HepG2 (cell line): ENCODE data around the gene CAPN3. TPM values are rescaled to one million over a fixed set of nuclear protein-coding genes. Genes with fewer than 3 reads are reported as not detected.

ENCODE experiments used
- ATAC-seq: fragments of 200-7000 bp; cut with Tn5 transposase; 3 replicates; pipeline ENCODE4 v1.9.1; 2020; ENCODE audit warnings: mild to moderate bottlenecking, moderate library complexity
- BruUV-seq: library from RNA; stranded (reverse); fragments of 400-500 nt; replicated peaks from 2 replicates; lab custom pipeline; 2021; lab: Mats Ljungman, UMichigan
- CTCF ChIA-PET: fragments of 300-600 bp; formaldehyde crosslinking; extraction: SDS; loops from one replicate; lab custom pipeline; 2021; ENCODE audit warnings: low total read pairs, inconsistent platforms, low intra/inter-chr PET ratio; lab: Yijun Ruan, JAX
- POLR2A ChIA-PET: fragments of 350-600 bp; sonication (Branson Sonifier 250); formaldehyde crosslinking; loops from one replicate; lab custom pipeline; 2020; ENCODE audit warnings: antibody characterized with exemption, inconsistent platforms; lab: Yijun Ruan, JAX
- DNase-seq: peaks from one replicate; pipeline ENCODE4 v3.0.0-alpha.2; 2015; ENCODE audit warnings: low spot score
- FAIRE-seq: peaks from 3 replicates; lab custom pipeline; 2011; peaks lifted over from hg19 to GRCh38; lab: Jason Lieb, UNC
- H2AFZ ChIP-seq: one replicate; pipeline ENCODE4 v1.6.1; 2011; ENCODE audit warnings: low read length, inconsistent platforms
- H3K27ac ChIP-seq: fragments of 300-600 bp; 3 replicates; pipeline ENCODE4 v1.8.0; 2011; ENCODE audit warnings: mixed run types, mild to moderate bottlenecking, mixed read lengths, low read length, inconsistent platforms; ENCODE audit not compliant: insufficient read depth; ENCODE audit errors: extremely low read length
- H3K27me3 ChIP-seq, 2 experiments: fragments of 200-600 bp in 1 of 2; 2 replicates in 1 of 2; 3 replicates in 1 of 2; pipeline versions ENCODE4 v1.6.0 to v1.8.0; 2011; ENCODE audit warnings: low read length in 2 of 2, mild to moderate bottlenecking in 2 of 2, moderate library complexity in 2 of 2, inconsistent platforms in 1 of 2; ENCODE audit not compliant: insufficient read depth in 2 of 2, control insufficient read depth in 1 of 2
- H3K36me3 ChIP-seq, 2 experiments: fragments of 200-600 bp in 1 of 2; replicated peaks in 1 of 2; 2 replicates in 1 of 2; 3 replicates in 1 of 2; pipeline versions ENCODE4 v1.5.1 to v1.8.0; 2011; ENCODE audit warnings: low read length in 2 of 2, inconsistent platforms in 1 of 2; ENCODE audit not compliant: insufficient read depth in 2 of 2, control insufficient read depth in 1 of 2
- H3K4me1 ChIP-seq: 2 replicates; pipeline ENCODE4 v1.5.1; 2012; ENCODE audit warnings: low read length, inconsistent platforms; ENCODE audit not compliant: insufficient read depth
- H3K4me2 ChIP-seq: 2 replicates; pipeline ENCODE4 v1.6.0; 2011; ENCODE audit warnings: low read depth, low read length, inconsistent platforms
- H3K4me3 ChIP-seq, 3 experiments: fragments of 200-600 bp in 1 of 3; sonication (generic), shearing (Covaris generic) in 1 of 3; replicated peaks in 1 of 3; 2 replicates each; pipeline ENCODE4 v1.5.1; 2011 to 2016; ENCODE audit warnings: low read length in 3 of 3, inconsistent platforms in 2 of 3, low read depth in 2 of 3, mild to moderate bottlenecking in 2 of 3, control low read depth in 1 of 3, mixed read lengths in 1 of 3; ENCODE audit not compliant: insufficient read depth in 1 of 3
- H3K79me2 ChIP-seq: one replicate; pipeline ENCODE4 v1.6.1; 2011; ENCODE audit warnings: low read length, inconsistent platforms; ENCODE audit not compliant: insufficient read depth
- H3K9ac ChIP-seq: 2 replicates; pipeline ENCODE4 v1.6.0; 2011; ENCODE audit warnings: mild to moderate bottlenecking, low read depth, low read length, inconsistent platforms; ENCODE audit not compliant: insufficient read depth
- H3K9me3 ChIP-seq: 2 replicates; pipeline ENCODE4 v1.5.1; 2012; ENCODE audit warnings: mild to moderate bottlenecking, low read length
- H4K20me1 ChIP-seq: 2 replicates; pipeline ENCODE4 v1.6.0; 2011; ENCODE audit warnings: inconsistent platforms, mild to moderate bottlenecking, low read length, moderate library complexity; ENCODE audit not compliant: insufficient read depth
- CREM ChIP-seq, 2 experiments: sonication (generic) in 1 of 2; formaldehyde crosslinking in 1 of 2; IDR thresholded peaks; 2 replicates each; pipeline versions ENCODE4 v1.4.0 to v1.6.1; 2016 to 2020; ENCODE audit warnings: antibody characterized with exemption in 1 of 2, mild to moderate bottlenecking in 1 of 2, missing genetic modification reagents in 1 of 2
- FOXA1 ChIP-seq, 2 experiments: fragments of 450-650 bp in 1 of 2; sonication (generic) in 1 of 2; formaldehyde crosslinking in 1 of 2; IDR thresholded peaks; 2 replicates each; pipeline versions ENCODE4 v1.4.0 to v1.6.1; 2016 to 2020; ENCODE audit warnings: missing genetic modification reagents in 1 of 2
- HDAC2 ChIP-seq: sonication (generic); formaldehyde crosslinking; IDR thresholded peaks from 2 replicates; pipeline ENCODE4 v1.4.0; 2020; ENCODE audit warnings: missing genetic modification reagents
- NR2F1 ChIP-seq, 2 experiments: fragments of 450-650 bp in 1 of 2; formaldehyde crosslinking in 1 of 2; IDR thresholded peaks; 2 replicates each; pipeline versions ENCODE4 v1.5.0 to v1.6.1; 2016 to 2020; ENCODE audit warnings: mild to moderate bottlenecking in 1 of 2, missing compliant biosample characterization in 1 of 2, missing genetic modification reagents in 1 of 2, moderate library complexity in 1 of 2
- TMF1 ChIP-seq: sonication (generic); formaldehyde crosslinking; IDR thresholded peaks from 2 replicates; pipeline ENCODE4 v1.8.1; 2022; ENCODE audit warnings: low read depth, missing genetic modification reagents
- ZBTB8A ChIP-seq: sonication (generic); formaldehyde crosslinking; IDR thresholded peaks from 2 replicates; pipeline ENCODE4 v1.4.0; 2020; ENCODE audit warnings: mild to moderate bottlenecking, low read depth, missing genetic modification reagents, borderline replicate concordance
- ZNF33A ChIP-seq: sonication (generic); formaldehyde crosslinking; IDR thresholded peaks from 2 replicates; pipeline ENCODE4 v1.5.1; 2020; ENCODE audit warnings: missing genetic modification reagents, mild to moderate bottlenecking, moderate library complexity, borderline replicate concordance
- ZNF547 ChIP-seq: sonication (generic); formaldehyde crosslinking; IDR thresholded peaks from 2 replicates; pipeline ENCODE4 v1.5.1; 2020; ENCODE audit warnings: mild to moderate bottlenecking, missing genetic modification reagents
- ZNF75D ChIP-seq: sonication (generic); formaldehyde crosslinking; IDR thresholded peaks from 2 replicates; pipeline ENCODE4 v1.8.1; 2023; ENCODE audit warnings: missing genetic modification reagents, mild to moderate bottlenecking, borderline replicate concordance
- ZSCAN21 ChIP-seq: sonication (generic); formaldehyde crosslinking; IDR thresholded peaks from 2 replicates; pipeline ENCODE4 v1.8.0; 2022; ENCODE audit warnings: mild to moderate bottlenecking, missing genetic modification reagents, moderate library complexity, borderline replicate concordance
- WGBS: methylation state at CpG from one replicate; pipeline ENCODE4 v1.1.6; 2017; ENCODE audit warnings: low lambda C conversion rate; 5-methylcytosine and 5-hydroxymethylcytosine counted together
- in situ Hi-C: cut with HindIII; loops from 2 replicates; pipeline ENCODE4 v1.10.0; 2017; ENCODE audit warnings: low pct_unique_long_range_greater_than_20kb; ENCODE audit not compliant: extremely low pct_ligation_motif_present
- intact Hi-C: fragments of 100-400 bp; cut with micrococcal nuclease; formaldehyde crosslinking; loops from one replicate; pipeline ENCODE4 v1.10.0; 2022; ENCODE audit not compliant: unreplicated experiment
- polyA plus RNA-seq, 8 experiments: library from polyadenylated mRNA; depleted of rRNA in 3 of 8; stranded (reverse) in 7 of 8; unstranded in 1 of 8; fragments of >200 nt; fragmentation: Illumina TruSeq in 4 of 8; extraction: Trizol in 4 of 8; gene quantifications; 2 replicates each; pipeline versions ENCODE4 v1.2.1 to v1.2.3, GENCODE V29; 2011 to 2016; ENCODE audit warnings: low read depth in 4 of 8, missing spikeins in 1 of 8, mixed read lengths in 1 of 8; ENCODE audit not compliant: insufficient read depth in 1 of 8
- total RNA-seq, 5 experiments: library from RNA; depleted of rRNA; stranded (reverse); fragments of >200 nt; fragmentation: Illumina TruSeq; extraction: Trizol; gene quantifications; 2 replicates each; pipeline ENCODE4 v1.2.3, GENCODE V29; 2016; ENCODE audit warnings: low read depth in 1 of 5
- TF ChIP-seq, protein P1 (sequence below): sonication (generic); formaldehyde crosslinking; conservative IDR thresholded peaks from 2 replicates; pipeline ENCODE4 v1.4.0; 2020; ENCODE audit warnings: mild to moderate bottlenecking, missing genetic modification reagents, moderate library complexity

The CAPN3 gene
- total and polyA plus RNA-seq, 2 of the 13 experiments (the other 11 are each of a cell fraction or from before 2014, with no cell fraction given) = 1.3 to 4.6 TPM

DNA sequence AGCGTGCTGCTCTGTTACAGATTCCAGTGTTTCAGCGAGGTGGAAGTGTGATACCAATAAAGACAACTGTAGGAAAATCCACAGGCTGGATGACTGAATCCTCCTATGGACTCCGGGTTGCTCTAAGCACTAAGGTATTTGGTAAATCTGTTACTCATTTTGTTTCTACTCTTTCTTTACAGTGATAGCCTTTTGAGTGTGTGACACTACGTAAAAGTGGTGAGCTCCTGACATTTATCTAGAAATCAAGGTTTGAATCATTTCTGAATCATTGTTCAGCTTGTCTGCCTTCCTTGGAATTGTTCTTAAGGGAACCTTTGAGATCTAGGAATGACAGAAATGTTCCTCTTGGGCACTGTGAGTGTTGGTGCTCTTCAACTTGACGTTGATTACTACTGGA, 11.2 kb upstream of the CAPN3 start:
- WGBS = 88% methylated on average over 5 of the region's 5 CpGs
- DNase-seq (no peak), FAIRE-seq (no peak), ATAC-seq (no peak)
- no peak overlapping the region for H3K4me2 ChIP-seq
- no TSS peak for BruUV-seq
- peaks cover 0 to 1% of the 10 kb centered on the region in 2 experiments; a peak in 1 of 5 replicates for H3K36me3 ChIP-seq
- no peak overlapping the region for H3K27ac ChIP-seq
- no peaks in the 10 kb centered on the region for H4K20me1 ChIP-seq
- no peak overlapping the region for H2AFZ ChIP-seq
- no peak overlapping the region for H3K9ac ChIP-seq
- no peaks in the 10 kb centered on the region for H3K79me2 ChIP-seq
- CTCF ChIA-PET = no interaction called here
- in situ Hi-C loops = no loop called here
- H3K4me3 ChIP-seq = no peak overlapping the region
- no peak for TF ChIP-seq ZSCAN21
- H3K9me3 ChIP-seq = no peaks in the 10 kb centered on the region
- POLR2A ChIA-PET = no interaction called here
- H3K4me1 ChIP-seq = no peaks in the 10 kb centered on the region
- intact Hi-C loops = no loop called here
- H3K27me3 ChIP-seq = no peaks in the 10 kb centered on the region

DNA sequence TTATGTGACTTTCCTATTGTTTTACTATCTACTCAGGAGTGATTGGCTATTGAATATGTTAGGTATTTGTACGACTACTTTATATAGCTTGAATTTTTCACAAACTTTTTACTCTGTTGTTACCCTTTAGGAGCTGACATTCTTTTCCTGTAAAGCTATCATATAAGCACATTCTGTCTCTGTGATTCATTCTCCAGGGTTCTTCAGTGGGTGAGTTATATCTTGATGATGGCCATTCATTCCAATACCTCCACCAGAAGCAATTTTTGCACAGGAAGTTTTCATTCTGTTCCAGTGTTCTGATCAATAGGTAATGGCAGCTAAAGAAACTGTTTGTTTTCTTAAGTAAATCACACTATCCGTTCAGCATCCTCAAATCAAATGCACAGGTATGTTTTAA, 10.1 kb upstream of the CAPN3 start:
- WGBS = 95% methylated on average over 2 of the region's 2 CpGs
- ATAC-seq = no peak
- no peak for DNase-seq
- Histone ChIP-seq H4K20me1 (no peaks in the 10 kb centered on the region), H3K27ac (no peak overlapping the region), H3K4me2 (no peak overlapping the region), H3K4me1 (no peaks in the 10 kb centered on the region), H2AFZ (no peak overlapping the region), H3K79me2 (no peaks in the 10 kb centered on the region), H3K9me3 (no peaks in the 10 kb centered on the region), H3K9ac (no peak overlapping the region), H3K36me3 (peaks cover 0 to 1% of the 10 kb centered on the region in 2 experiments; a peak in 1 of 5 replicates), H3K4me3 (no peak overlapping the region), H3K27me3 (no peaks in the 10 kb centered on the region)
- BruUV-seq = no TSS peak
- ChIA-PET POLR2A (no interaction called here), CTCF (no interaction called here)
- TF ChIP-seq, protein P1, sequence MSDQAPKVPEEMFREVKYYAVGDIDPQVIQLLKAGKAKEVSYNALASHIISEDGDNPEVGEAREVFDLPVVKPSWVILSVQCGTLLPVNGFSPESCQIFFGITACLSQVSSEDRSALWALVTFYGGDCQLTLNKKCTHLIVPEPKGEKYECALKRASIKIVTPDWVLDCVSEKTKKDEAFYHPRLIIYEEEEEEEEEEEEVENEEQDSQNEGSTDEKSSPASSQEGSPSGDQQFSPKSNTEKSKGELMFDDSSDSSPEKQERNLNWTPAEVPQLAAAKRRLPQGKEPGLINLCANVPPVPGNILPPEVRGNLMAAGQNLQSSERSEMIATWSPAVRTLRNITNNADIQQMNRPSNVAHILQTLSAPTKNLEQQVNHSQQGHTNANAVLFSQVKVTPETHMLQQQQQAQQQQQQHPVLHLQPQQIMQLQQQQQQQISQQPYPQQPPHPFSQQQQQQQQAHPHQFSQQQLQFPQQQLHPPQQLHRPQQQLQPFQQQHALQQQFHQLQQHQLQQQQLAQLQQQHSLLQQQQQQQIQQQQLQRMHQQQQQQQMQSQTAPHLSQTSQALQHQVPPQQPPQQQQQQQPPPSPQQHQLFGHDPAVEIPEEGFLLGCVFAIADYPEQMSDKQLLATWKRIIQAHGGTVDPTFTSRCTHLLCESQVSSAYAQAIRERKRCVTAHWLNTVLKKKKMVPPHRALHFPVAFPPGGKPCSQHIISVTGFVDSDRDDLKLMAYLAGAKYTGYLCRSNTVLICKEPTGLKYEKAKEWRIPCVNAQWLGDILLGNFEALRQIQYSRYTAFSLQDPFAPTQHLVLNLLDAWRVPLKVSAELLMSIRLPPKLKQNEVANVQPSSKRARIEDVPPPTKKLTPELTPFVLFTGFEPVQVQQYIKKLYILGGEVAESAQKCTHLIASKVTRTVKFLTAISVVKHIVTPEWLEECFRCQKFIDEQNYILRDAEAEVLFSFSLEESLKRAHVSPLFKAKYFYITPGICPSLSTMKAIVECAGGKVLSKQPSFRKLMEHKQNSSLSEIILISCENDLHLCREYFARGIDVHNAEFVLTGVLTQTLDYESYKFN (CRISPR knock-in tag) = no peak
- TF ChIP-seq CREM (IDR thresholded peaks at IDR 0.05) (no peak), CREM (CRISPR knock-in tag; IDR thresholded peaks at IDR 0.05) (no peak), TMF1 (CRISPR knock-in tag) (no peak), FOXA1 (IDR thresholded peaks at IDR 0.05) (no peak), FOXA1 (CRISPR knock-in tag; IDR thresholded peaks at IDR 0.05) (no peak), ZNF547 (CRISPR knock-in tag) (no peak), HDAC2 (CRISPR knock-in tag) (no peak), ZNF33A (CRISPR knock-in tag) (no peak), NR2F1 (CRISPR knock-in tag; IDR thresholded peaks at IDR 0.05) (no peak), ZNF75D (CRISPR knock-in tag) (no peak), ZBTB8A (CRISPR knock-in tag) (no peak)
- FAIRE-seq = no peak
- intact Hi-C loops = no loop called here
- in situ Hi-C loops = no loop called here
